Endothelial cell of umbilical vein (primary cell): Measurements from ENCODE around the gene GATAD1.

Experiments
- CTCF ChIP-seq, 2 donors: IDR thresholded peaks; 1 replicate in 1 of 2; 2 replicates in 1 of 2; pipeline ENCODE4 v1.5.1; 2011; ENCODE audit warnings: low read length in 2 of 2, mild to moderate bottlenecking in 2 of 2, moderate library complexity in 2 of 2, control low read depth in 1 of 2, inconsistent platforms in 1 of 2, low read depth in 1 of 2; ENCODE audit not compliant: insufficient read depth in 1 of 2; ENCODE audit errors: extremely low read depth in 1 of 2
- EZH2 ChIP-seq: IDR thresholded peaks from 2 replicates; pipeline ENCODE4 v1.6.1; 2012; ENCODE audit warnings: borderline replicate concordance, low read depth, mild to moderate bottlenecking, moderate library complexity, low read length, inconsistent platforms; ENCODE audit not compliant: severe bottlenecking
- FOS ChIP-seq: IDR thresholded peaks from 2 replicates; pipeline ENCODE4 v1.6.1; 2011; ENCODE audit warnings: mild to moderate bottlenecking, low read length, moderate library complexity, borderline replicate concordance; ENCODE audit not compliant: insufficient read depth
- GATA2 ChIP-seq: IDR thresholded peaks from 2 replicates; pipeline ENCODE4 v1.7.0; 2011; ENCODE audit warnings: low read depth, mild to moderate bottlenecking, moderate library complexity, mixed read lengths, low read length; ENCODE audit not compliant: insufficient read length, insufficient read depth
- JUN ChIP-seq: IDR thresholded peaks from 2 replicates; pipeline ENCODE4 v1.6.1; 2011; ENCODE audit warnings: borderline replicate concordance, low read depth; ENCODE audit not compliant: insufficient read length, insufficient read depth
- MAX ChIP-seq: IDR thresholded peaks from 2 replicates; pipeline ENCODE4 v1.6.1; 2011; ENCODE audit not compliant: insufficient read depth, insufficient read length
- MYC ChIP-seq: IDR thresholded peaks from one replicate; pipeline ENCODE4 v1.6.1; 2011; ENCODE audit warnings: mild to moderate bottlenecking, low read depth, low read length
- POLR2A ChIP-seq: IDR thresholded peaks from 2 replicates; pipeline ENCODE4 v1.6.1; 2012; ENCODE audit warnings: low read depth, mild to moderate bottlenecking, control low read depth, low read length
- POLR2AphosphoS5 ChIP-seq: IDR thresholded peaks from 2 replicates; pipeline ENCODE4 v1.6.1; 2012; ENCODE audit warnings: low read depth, mild to moderate bottlenecking, control low read depth, low read length, moderate library complexity; ENCODE audit not compliant: insufficient read depth

- TF ChIP-seq CTCF (IDR thresholded peaks at IDR 0.05; ENCODE audit: extremely low read depth in 1 of 2, insufficient read depth in 1 of 2, low read depth in 1 of 2, low read length in 2 of 2) (no peak), POLR2A (no peak), EZH2 (no peak), POLR2AphosphoS5 (no peak), GATA2 (no peak), JUN (no peak), MAX (no peak), MYC (no peak), FOS (no peak)
Measured at GRCh38 chr7:92460109-92460508, 12.8 kb downstream of the GATAD1 start.
